Endothelial cell of umbilical vein (primary cell): ENCODE measurements around the gene SDHB. TPM values are rescaled to one million over a fixed set of nuclear protein-coding genes. Genes with fewer than 3 reads are reported as not detected.

Source experiments
- BruUV-seq: library from RNA; stranded (reverse); fragments of 400-500 nt; replicated peaks from 2 replicates; lab custom pipeline; 2021; lab: Mats Ljungman, UMichigan
- CTCF ChIA-PET: fragments of 300-600, 350-600 bp; sonication (Branson Sonifier 250); formaldehyde crosslinking; loops from one replicate; lab custom pipeline; 2021; ENCODE audit warnings: antibody characterized with exemption, inconsistent platforms; lab: Charles Lee
- POLR2A ChIA-PET: fragments of 300-600, 350-600 bp; sonication (Branson Sonifier 250); formaldehyde crosslinking; loops from one replicate; lab custom pipeline; 2021; ENCODE audit warnings: antibody characterized with exemption, inconsistent platforms; lab: Charles Lee
- DNase-seq: peaks from one replicate; pipeline ENCODE4 v3.0.0-alpha.2; 2011; ENCODE audit warnings: low read depth, low spot score
- FAIRE-seq: peaks from 2 replicates; lab custom pipeline; 2011; peaks lifted over from hg19 to GRCh38; lab: Jason Lieb, UNC
- H2AFZ ChIP-seq: 2 replicates; pipeline ENCODE4 v1.6.0; 2012; ENCODE audit warnings: low read depth, low read length, control low read depth, inconsistent platforms
- H3K27ac ChIP-seq: 2 replicates; pipeline ENCODE4 v1.5.1; 2011; ENCODE audit warnings: low read depth, mild to moderate bottlenecking, control low read depth, low read length, moderate library complexity; ENCODE audit not compliant: insufficient read depth
- H3K27me3 ChIP-seq, 2 experiments: 2 replicates each; pipeline versions ENCODE4 v1.6.0 to v1.6.1; 2011; ENCODE audit warnings: low read length in 2 of 2, mixed read lengths in 1 of 2; ENCODE audit not compliant: control insufficient read depth in 2 of 2, insufficient read depth in 2 of 2
- H3K36me3 ChIP-seq, 2 experiments: 2 replicates in 1 of 2; 3 replicates in 1 of 2; pipeline ENCODE4 v1.5.1; 2011; ENCODE audit warnings: low read length in 2 of 2, mild to moderate bottlenecking in 1 of 2, moderate library complexity in 1 of 2; ENCODE audit not compliant: control insufficient read depth in 2 of 2, insufficient read depth in 2 of 2; ENCODE audit errors: extremely low read depth in 1 of 2
- H3K4me1 ChIP-seq: 3 replicates; pipeline ENCODE4 v1.5.1; 2011; ENCODE audit warnings: mild to moderate bottlenecking, low read length; ENCODE audit not compliant: control insufficient read depth, insufficient read depth; ENCODE audit errors: extremely low read depth
- H3K4me2 ChIP-seq: 2 replicates; pipeline ENCODE4 v1.6.1; 2011; ENCODE audit warnings: low read length, control low read depth, mixed read lengths; ENCODE audit not compliant: insufficient read depth
- H3K4me3 ChIP-seq, 3 experiments: fragments of 200-600 bp in 1 of 3; sonication (generic), shearing (Covaris generic) in 1 of 3; replicated peaks in 1 of 3; 2 replicates each; pipeline ENCODE4 v1.5.1; 2011 to 2016; ENCODE audit warnings: control low read depth in 3 of 3, low read length in 3 of 3, mild to moderate bottlenecking in 2 of 3, inconsistent platforms in 1 of 3, low read depth in 1 of 3, moderate library complexity in 1 of 3; ENCODE audit not compliant: insufficient read depth in 1 of 3
- H3K79me2 ChIP-seq: 2 replicates; pipeline ENCODE4 v1.6.0; 2012; ENCODE audit warnings: low read length, inconsistent platforms; ENCODE audit not compliant: control insufficient read depth, insufficient read depth
- H3K9ac ChIP-seq: replicated peaks from 2 replicates; pipeline ENCODE3; 2011; ENCODE audit warnings: low read length, control low read depth; ENCODE audit not compliant: insufficient read depth; ENCODE audit errors: extremely low read depth
- H3K9me1 ChIP-seq: replicated peaks from 3 replicates; pipeline ENCODE4 v1.6.0; 2011; ENCODE audit warnings: mild to moderate bottlenecking, low read length; ENCODE audit not compliant: control insufficient read depth, insufficient read depth; ENCODE audit errors: extremely low read depth
- H3K9me3 ChIP-seq: replicated peaks from 2 replicates; pipeline ENCODE4 v1.5.1; 2012; ENCODE audit warnings: low read length, inconsistent platforms; ENCODE audit not compliant: control insufficient read depth, insufficient read depth
- H4K20me1 ChIP-seq: replicated peaks from 2 replicates; pipeline ENCODE3; 2011; ENCODE audit warnings: mild to moderate bottlenecking, low read length; ENCODE audit not compliant: control insufficient read depth, insufficient read depth; ENCODE audit errors: extremely low read depth
- EZH2 ChIP-seq: IDR thresholded peaks from 2 replicates; pipeline ENCODE4 v1.6.1; 2012; ENCODE audit warnings: borderline replicate concordance, low read depth, mild to moderate bottlenecking, moderate library complexity, low read length, inconsistent platforms; ENCODE audit not compliant: severe bottlenecking
- FOS ChIP-seq: IDR thresholded peaks from 2 replicates; pipeline ENCODE4 v1.6.1; 2011; ENCODE audit warnings: mild to moderate bottlenecking, low read length, moderate library complexity, borderline replicate concordance; ENCODE audit not compliant: insufficient read depth
- GATA2 ChIP-seq: IDR thresholded peaks from 2 replicates; pipeline ENCODE4 v1.7.0; 2011; ENCODE audit warnings: low read depth, mild to moderate bottlenecking, moderate library complexity, mixed read lengths, low read length; ENCODE audit not compliant: insufficient read length, insufficient read depth
- JUN ChIP-seq: IDR thresholded peaks from 2 replicates; pipeline ENCODE4 v1.6.1; 2011; ENCODE audit warnings: borderline replicate concordance, low read depth; ENCODE audit not compliant: insufficient read length, insufficient read depth
- MYC ChIP-seq: IDR thresholded peaks from one replicate; pipeline ENCODE4 v1.6.1; 2011; ENCODE audit warnings: mild to moderate bottlenecking, low read depth, low read length
- POLR2A ChIP-seq: IDR thresholded peaks from 2 replicates; pipeline ENCODE4 v1.6.1; 2012; ENCODE audit warnings: low read depth, mild to moderate bottlenecking, control low read depth, low read length
- POLR2AphosphoS5 ChIP-seq: IDR thresholded peaks from 2 replicates; pipeline ENCODE4 v1.6.1; 2012; ENCODE audit warnings: low read depth, mild to moderate bottlenecking, control low read depth, low read length, moderate library complexity; ENCODE audit not compliant: insufficient read depth
- dilution Hi-C: fragments of 300-500 bp; cut with MboI; formaldehyde crosslinking; loops from one replicate; pipeline ENCODE4 v1.15.0; 2019; ENCODE audit warnings: low sequenced_read_pairs; ENCODE audit not compliant: extremely low pct_ligation_motif_present
- intact Hi-C: fragments of 100-400 bp; cut with micrococcal nuclease; formaldehyde crosslinking; loops from one replicate; pipeline ENCODE4 v1.10.0; 2022
- polyA plus RNA-seq, 4 experiments: library from polyadenylated mRNA; depleted of rRNA in 3 of 4; stranded (reverse) in 3 of 4; unstranded in 1 of 4; fragments of >200 nt; gene quantifications; 2 replicates each; pipeline versions ENCODE4 v1.2.1 to v1.2.3, GENCODE V29; 2011 to 2012; ENCODE audit warnings: missing spikeins in 1 of 4
- total RNA-seq: library from RNA; stranded (reverse); gene quantifications from 2 replicates; pipeline ENCODE4 v1.2.3, GENCODE V29; 2021
- TF ChIP-seq, protein P1 (sequence below), 2 donors: IDR thresholded peaks; 1 replicate in 1 of 2; 2 replicates in 1 of 2; pipeline ENCODE4 v1.5.1; 2011; ENCODE audit warnings: low read length in 2 of 2, mild to moderate bottlenecking in 2 of 2, moderate library complexity in 2 of 2, control low read depth in 1 of 2, inconsistent platforms in 1 of 2, low read depth in 1 of 2; ENCODE audit not compliant: insufficient read depth in 1 of 2; ENCODE audit errors: extremely low read depth in 1 of 2
- TF ChIP-seq, protein P2 (sequence below): IDR thresholded peaks from 2 replicates; pipeline ENCODE4 v1.6.1; 2011; ENCODE audit not compliant: insufficient read depth, insufficient read length

The SDHB gene
- total and polyA plus RNA-seq, 2 donors (not counting 3 experiments of a cell fraction or from before 2014, with no cell fraction given), result 96.2 to 98.1 TPM

DNA sequence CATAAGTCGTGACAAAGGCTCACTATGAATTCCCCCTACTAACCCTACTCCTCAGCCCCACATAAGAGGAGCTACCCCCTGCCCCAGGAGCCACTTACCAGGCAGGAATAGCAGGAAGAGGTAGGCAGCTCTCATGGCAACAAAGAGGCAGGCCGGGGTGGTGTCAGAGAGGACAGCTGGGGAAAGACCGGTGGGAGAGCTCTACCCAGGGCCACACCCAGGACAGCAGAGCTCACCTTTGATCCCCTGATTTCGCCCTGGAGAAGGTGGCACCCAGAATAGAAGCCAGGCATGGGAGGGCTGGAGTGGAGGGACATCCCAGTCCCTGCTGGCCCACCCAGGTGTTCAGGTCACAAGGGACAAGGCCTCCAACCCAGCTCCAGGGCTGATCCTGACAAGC is 75.7 kb downstream of the SDHB start:
- Histone ChIP-seq H3K9me3 (no peaks in the 10 kb centered on the region), H3K27me3 (no peaks in the 10 kb centered on the region), H3K4me2 (no peak overlapping the region), H3K4me1 (peaks cover 14% of the 10 kb centered on the region), H3K36me3 (peaks cover 0 to 25% of the 10 kb centered on the region in 2 experiments), H4K20me1 (no peaks in the 10 kb centered on the region), H3K4me3 (no peak overlapping the region), H2AFZ (no peak overlapping the region), H3K79me2 (no peaks in the 10 kb centered on the region), H3K27ac (no peak overlapping the region), H3K9me1 (no peaks in the 10 kb centered on the region), H3K9ac (no peak overlapping the region)
- dilution Hi-C loops, result no loop called here
- TF ChIP-seq, protein P1, sequence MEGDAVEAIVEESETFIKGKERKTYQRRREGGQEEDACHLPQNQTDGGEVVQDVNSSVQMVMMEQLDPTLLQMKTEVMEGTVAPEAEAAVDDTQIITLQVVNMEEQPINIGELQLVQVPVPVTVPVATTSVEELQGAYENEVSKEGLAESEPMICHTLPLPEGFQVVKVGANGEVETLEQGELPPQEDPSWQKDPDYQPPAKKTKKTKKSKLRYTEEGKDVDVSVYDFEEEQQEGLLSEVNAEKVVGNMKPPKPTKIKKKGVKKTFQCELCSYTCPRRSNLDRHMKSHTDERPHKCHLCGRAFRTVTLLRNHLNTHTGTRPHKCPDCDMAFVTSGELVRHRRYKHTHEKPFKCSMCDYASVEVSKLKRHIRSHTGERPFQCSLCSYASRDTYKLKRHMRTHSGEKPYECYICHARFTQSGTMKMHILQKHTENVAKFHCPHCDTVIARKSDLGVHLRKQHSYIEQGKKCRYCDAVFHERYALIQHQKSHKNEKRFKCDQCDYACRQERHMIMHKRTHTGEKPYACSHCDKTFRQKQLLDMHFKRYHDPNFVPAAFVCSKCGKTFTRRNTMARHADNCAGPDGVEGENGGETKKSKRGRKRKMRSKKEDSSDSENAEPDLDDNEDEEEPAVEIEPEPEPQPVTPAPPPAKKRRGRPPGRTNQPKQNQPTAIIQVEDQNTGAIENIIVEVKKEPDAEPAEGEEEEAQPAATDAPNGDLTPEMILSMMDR (IDR thresholded peaks at IDR 0.05; ENCODE audit: extremely low read depth in 1 of 2, insufficient read depth in 1 of 2, low read depth in 1 of 2, low read length in 2 of 2), result no peak
- TF ChIP-seq EZH2 (no peak), JUN (no peak), POLR2AphosphoS5 (no peak), MYC (no peak), GATA2 (no peak), FOS (no peak), POLR2A (no peak)
- TF ChIP-seq, protein P2, sequence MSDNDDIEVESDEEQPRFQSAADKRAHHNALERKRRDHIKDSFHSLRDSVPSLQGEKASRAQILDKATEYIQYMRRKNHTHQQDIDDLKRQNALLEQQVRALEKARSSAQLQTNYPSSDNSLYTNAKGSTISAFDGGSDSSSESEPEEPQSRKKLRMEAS, result no peak
- FAIRE-seq, result no peak
- no TSS peak for BruUV-seq
- intact Hi-C loops, result no loop called here
- POLR2A ChIA-PET, result interaction anchor here (1.1 kb wide), 1 partner anchor 73 kb away, joined by 4 read pairs; no protein-coding TSS in a partner anchor
- DNase-seq, result no peak
- CTCF ChIA-PET, result interaction anchor here (0.6 to 4.5 kb wide), 5 partner anchors 11 to 68 kb away, joined by 3 to 25 read pairs (median 5); no protein-coding TSS in a partner anchor
